ENCODE results near the gene EFNA1. TPM values are rescaled to one million over a fixed set of nuclear protein-coding genes. Genes with fewer than 3 reads are reported as not detected.

Gene EFNA1
- total RNA-seq, 1 donor from 2014 or later, result 1.7 TPM

DNA sequence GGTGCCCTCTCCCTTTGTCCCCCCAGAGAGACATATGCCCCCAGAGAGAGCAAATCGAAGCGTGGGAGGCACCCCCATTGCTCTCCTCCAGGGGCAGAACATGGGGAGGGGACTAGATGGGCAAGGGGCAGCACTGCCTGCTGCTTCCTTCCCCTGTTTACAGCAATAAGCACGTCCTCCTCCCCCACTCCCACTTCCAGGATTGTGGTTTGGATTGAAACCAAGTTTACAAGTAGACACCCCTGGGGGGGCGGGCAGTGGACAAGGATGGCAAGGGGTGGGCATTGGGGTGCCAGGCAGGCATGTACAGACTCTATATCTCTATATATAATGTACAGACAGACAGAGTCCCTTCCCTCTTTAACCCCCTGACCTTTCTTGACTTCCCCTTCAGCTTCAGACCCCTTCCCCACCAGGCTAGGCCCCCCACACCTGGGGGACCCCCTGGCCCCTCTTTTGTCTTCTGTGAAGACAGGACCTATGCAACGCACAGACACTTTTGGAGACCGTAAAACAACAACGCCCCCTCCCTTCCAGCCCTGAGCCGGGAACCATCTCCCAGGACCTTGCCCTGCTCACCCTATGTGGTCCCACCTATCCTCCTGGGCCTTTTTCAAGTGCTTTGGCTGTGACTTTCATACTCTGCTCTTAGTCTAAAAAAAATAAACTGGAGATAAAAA is 40.7 kb upstream of the EFNA1 start:
- no peak overlapping the region for H3K27ac Mint-ChIP-seq (ENCODE audit: unreplicated experiment)
- H3K36me3 Mint-ChIP-seq (ENCODE audit: unreplicated experiment), result no peaks in the 10 kb centered on the region
- H3K4me3 Mint-ChIP-seq (ENCODE audit: unreplicated experiment), result no peak overlapping the region
- TF ChIP-seq, protein P1, sequence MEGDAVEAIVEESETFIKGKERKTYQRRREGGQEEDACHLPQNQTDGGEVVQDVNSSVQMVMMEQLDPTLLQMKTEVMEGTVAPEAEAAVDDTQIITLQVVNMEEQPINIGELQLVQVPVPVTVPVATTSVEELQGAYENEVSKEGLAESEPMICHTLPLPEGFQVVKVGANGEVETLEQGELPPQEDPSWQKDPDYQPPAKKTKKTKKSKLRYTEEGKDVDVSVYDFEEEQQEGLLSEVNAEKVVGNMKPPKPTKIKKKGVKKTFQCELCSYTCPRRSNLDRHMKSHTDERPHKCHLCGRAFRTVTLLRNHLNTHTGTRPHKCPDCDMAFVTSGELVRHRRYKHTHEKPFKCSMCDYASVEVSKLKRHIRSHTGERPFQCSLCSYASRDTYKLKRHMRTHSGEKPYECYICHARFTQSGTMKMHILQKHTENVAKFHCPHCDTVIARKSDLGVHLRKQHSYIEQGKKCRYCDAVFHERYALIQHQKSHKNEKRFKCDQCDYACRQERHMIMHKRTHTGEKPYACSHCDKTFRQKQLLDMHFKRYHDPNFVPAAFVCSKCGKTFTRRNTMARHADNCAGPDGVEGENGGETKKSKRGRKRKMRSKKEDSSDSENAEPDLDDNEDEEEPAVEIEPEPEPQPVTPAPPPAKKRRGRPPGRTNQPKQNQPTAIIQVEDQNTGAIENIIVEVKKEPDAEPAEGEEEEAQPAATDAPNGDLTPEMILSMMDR (IDR thresholded peaks at IDR 0.05; ENCODE audit: partially characterized antibody, unreplicated experiment), result no peak
- H3K4me1 Mint-ChIP-seq (ENCODE audit: low read depth, unreplicated experiment), result peaks cover 12% of the 10 kb centered on the region
- H3K27me3 Mint-ChIP-seq (ENCODE audit: unreplicated experiment), result peaks cover 16% of the 10 kb centered on the region
- no peak for DNase-seq
- H3K9me3 Mint-ChIP-seq (ENCODE audit: unreplicated experiment), result peaks cover 5% of the 10 kb centered on the region

DNA sequence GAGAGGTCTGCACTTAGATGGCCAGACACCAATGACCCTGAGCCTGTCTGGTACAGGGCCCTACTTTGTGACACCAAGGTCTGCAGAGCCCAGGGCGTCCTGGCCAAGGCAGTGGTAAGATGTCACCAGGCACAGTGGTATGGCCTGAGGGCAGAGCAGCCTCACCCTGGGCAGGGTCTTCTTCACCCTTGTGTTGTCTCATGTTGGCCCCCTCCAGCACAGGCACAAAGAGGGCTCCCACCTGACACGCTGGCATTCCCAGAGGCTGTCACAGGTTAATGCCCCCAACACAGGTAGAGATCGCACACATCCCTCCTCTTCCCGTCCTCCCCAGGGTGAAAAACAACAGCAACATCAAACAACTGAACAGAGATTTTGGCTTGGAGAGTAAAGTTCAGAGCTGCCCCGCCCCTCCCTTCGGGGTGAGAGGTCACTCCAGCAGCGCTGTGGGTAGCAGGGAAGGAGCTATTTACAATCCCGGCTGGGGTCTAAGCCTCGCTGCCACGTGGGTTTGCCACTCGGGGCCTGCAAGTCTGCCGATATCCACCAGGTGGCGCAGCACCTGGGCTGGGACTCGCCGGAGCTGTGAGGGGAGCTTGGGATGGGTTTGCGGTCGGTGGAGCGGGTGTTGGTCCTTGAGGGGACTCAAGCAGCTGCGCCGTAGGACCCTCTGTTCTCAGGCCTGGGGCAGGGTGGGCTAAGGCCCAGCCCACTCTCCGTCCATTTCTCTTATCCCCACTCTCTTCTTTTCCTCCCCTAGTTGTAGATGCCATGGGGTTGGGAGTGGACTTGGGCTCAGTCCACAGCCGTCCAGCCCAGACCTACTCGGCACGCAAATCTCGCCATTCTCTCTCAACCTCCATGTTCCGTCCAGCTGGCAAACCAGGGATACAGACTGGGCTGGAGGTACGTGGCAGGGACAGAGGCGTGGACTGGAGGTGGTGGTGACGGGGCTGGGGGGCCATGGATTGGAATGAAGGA is 36.3 kb upstream of the EFNA1 start:
- H3K4me3 Mint-ChIP-seq (ENCODE audit: unreplicated experiment), result peak overlapping the region; percentile 61
- peaks cover 8% of the 10 kb centered on the region for H3K27me3 Mint-ChIP-seq (ENCODE audit: unreplicated experiment)
- TF ChIP-seq, protein P1 (IDR thresholded peaks at IDR 0.05; ENCODE audit: partially characterized antibody, unreplicated experiment), result peak; percentile 99
- peak; percentile 92 for DNase-seq
- peaks cover 14% of the 10 kb centered on the region for H3K4me1 Mint-ChIP-seq (ENCODE audit: low read depth, unreplicated experiment)
- peaks cover 9% of the 10 kb centered on the region for H3K9me3 Mint-ChIP-seq (ENCODE audit: unreplicated experiment)
- no peaks in the 10 kb centered on the region for H3K36me3 Mint-ChIP-seq (ENCODE audit: unreplicated experiment)
- no peak overlapping the region for H3K27ac Mint-ChIP-seq (ENCODE audit: unreplicated experiment)

DNA sequence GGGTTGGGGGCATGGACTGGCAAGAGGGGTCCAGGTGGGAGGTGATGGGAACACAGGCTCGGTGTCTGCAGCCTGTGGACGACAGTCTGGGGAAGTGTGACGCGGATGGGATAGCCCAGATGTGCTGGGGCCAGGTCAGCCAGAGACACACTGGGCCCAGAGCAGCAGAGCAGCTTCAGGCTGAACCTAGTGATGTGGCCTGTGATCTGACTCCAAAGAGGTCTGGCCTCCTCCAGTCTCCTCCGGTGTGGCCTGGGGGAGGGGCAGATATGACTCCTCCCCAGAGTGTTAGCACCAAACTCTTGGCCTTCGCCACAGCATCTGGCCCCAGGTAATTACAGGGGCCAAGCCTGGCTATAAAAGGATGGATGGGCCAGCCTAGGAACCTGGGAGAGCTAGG is 35.5 kb upstream of the EFNA1 start:
- DNase-seq, result no peak
- Mint-ChIP-seq H3K36me3 (ENCODE audit: unreplicated experiment) (no peaks in the 10 kb centered on the region), H3K9me3 (ENCODE audit: unreplicated experiment) (peaks cover 9% of the 10 kb centered on the region), H3K27me3 (ENCODE audit: unreplicated experiment) (peaks cover 8% of the 10 kb centered on the region), H3K4me1 (ENCODE audit: low read depth, unreplicated experiment) (peaks cover 14% of the 10 kb centered on the region), H3K4me3 (ENCODE audit: unreplicated experiment) (no peak overlapping the region), H3K27ac (ENCODE audit: unreplicated experiment) (no peak overlapping the region)
- TF ChIP-seq, protein P1 (IDR thresholded peaks at IDR 0.05; ENCODE audit: partially characterized antibody, unreplicated experiment), result no peak

DNA sequence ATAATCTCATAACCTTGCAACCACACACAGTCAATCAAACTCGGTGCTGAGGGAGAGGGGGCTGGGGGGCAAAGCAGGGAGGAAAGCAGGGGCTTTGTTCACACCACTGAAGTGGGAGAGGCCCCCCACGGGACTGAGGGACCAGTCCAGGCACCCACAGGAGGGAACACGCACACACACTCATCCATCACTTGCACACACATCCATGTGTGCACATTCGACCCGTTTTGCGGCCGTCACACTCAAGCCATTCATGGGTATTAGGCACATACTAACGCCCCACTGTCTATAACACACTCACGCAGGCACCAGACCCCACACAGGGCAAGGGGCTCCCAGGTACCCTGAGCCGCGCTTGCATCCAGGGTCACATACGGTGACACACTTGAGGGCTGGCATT is 35.0 kb upstream of the EFNA1 start:
- H3K27ac Mint-ChIP-seq (ENCODE audit: unreplicated experiment), result no peak overlapping the region
- peaks cover 6% of the 10 kb centered on the region for H3K9me3 Mint-ChIP-seq (ENCODE audit: unreplicated experiment)
- no peak overlapping the region for H3K4me3 Mint-ChIP-seq (ENCODE audit: unreplicated experiment)
- no peaks in the 10 kb centered on the region for H3K36me3 Mint-ChIP-seq (ENCODE audit: unreplicated experiment)
- H3K4me1 Mint-ChIP-seq (ENCODE audit: low read depth, unreplicated experiment), result peaks cover 12% of the 10 kb centered on the region
- peaks cover 8% of the 10 kb centered on the region for H3K27me3 Mint-ChIP-seq (ENCODE audit: unreplicated experiment)
- DNase-seq, result no peak
- TF ChIP-seq, protein P1 (IDR thresholded peaks at IDR 0.05; ENCODE audit: partially characterized antibody, unreplicated experiment), result no peak
